ENCODE measurements around the gene CERT1.
"Not testable (repeated sequence)": the region's sequence is repeated elsewhere in the genome, so short reads cannot be mapped to it uniquely, and the experiment has no call there.

Gene CERT1

DNA sequence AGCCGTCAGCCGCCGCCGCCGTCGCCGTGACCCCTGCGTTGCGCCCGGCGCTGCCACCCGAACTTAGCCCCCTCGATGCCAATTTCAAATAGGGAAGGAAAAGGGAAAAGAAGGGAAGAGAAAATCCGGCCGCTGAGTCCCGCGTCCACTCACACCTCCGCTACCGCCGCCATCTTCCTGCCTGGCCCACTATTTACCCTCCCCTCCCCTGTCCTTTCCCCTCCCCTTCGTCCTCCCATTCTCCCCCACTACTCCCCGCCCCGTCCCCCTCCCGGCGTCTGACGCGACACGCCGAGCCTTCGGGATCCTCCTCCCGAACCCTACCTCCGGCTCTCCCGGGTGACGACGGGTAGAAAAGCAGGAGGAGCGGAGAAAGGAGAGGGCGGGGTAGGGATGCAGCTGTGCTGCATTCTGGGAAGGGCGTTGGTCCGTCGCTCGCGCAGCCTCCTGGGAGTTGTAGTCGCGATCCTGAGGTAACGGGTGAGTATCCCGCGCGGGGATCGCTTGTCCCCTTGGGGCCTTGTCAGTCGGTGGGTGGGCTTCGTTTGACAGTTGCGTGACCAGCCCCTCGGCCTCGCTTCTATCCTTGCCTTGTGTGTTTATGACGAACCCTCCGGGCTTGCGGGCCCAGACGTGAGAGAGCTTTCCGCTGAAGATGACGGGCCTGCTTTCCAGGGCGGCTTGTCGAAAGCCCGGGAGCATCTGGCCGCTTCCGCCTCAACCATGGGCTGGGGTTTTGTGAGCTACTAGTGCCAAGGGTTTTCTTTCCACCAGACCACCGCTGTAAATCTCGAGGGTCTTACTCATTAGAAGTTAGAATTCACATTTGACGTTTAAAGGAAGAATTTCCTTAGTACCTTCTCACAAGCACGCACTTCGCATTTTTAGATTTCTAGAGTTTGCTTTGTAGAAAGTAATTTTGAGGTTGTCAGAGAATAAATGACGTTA lies at the start of gene CERT1, which contains the start of gene POLK:
TSS of gene CERT1 (minus strand) at position 195 of the 948 bp plus-strand sequence. CDS start 422 bp downstream, outside the sequence.
TSS of gene POLK (plus strand) at position 457 of the 948 bp plus-strand sequence.
- DNase-seq (ENCODE audit: low spot score) = peak; percentile 98

- DNase-seq (ENCODE audit: low spot score) = not testable (repeated sequence)
Measured at GRCh38 chr5:75560655-75561054, 49.2 kb upstream of the CERT1 start.

GRCh38 chr5:75558981-75559632 lies 47.7 kb upstream of the CERT1 start:
- peak; percentile 11 for DNase-seq (ENCODE audit: low spot score)

DNA sequence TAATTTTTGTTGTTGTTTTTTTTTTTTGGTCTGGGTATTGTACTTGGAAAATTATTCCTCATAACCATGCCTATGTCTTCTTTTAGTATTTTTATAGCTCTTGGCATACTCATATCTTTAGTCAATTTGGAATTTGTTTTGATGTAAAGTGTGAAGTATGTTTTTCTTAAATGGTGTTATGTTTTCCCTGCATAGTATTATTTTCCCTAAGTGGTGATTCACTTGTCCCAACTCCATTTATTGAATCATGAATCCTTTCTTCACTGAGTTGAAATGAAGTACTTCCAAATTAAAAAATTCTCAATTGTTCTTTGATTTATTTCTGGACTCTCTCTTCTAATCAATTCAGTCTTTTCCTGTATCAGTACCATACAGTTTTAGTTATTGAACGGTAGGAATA lies 46.8 kb upstream of the CERT1 start:
- DNase-seq (ENCODE audit: low spot score) = no peak

DNA sequence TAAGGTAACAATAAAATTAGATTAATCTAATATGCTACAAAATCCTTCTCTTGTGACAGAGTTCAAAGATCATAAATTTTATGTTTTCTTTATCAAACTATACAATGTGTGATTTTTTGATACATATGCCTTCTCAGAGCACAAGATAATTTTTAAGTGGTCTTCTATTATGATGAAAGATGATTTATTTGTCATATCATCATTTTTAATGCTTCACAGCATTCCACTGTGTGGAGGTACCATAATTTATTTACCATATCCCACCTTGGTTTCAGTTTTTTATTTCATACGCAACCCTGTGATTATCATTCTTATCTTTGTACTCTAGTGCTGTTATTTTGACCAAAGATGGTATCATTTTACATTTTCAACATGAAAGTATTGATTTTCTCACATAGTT lies 41.9 kb upstream of the CERT1 start:
- DNase-seq (ENCODE audit: low spot score) = no peak

- DNase-seq (ENCODE audit: low spot score) = no peak
Measured at GRCh38 chr5:75552764-75553163, 41.3 kb upstream of the CERT1 start.

- no peak for DNase-seq (ENCODE audit: low spot score)
Measured at GRCh38 chr5:75551471-75551870, 40.0 kb upstream of the CERT1 start.

- DNase-seq (ENCODE audit: low spot score) = no peak
Measured at GRCh38 chr5:75550597-75550996, 39.2 kb upstream of the CERT1 start.

DNA sequence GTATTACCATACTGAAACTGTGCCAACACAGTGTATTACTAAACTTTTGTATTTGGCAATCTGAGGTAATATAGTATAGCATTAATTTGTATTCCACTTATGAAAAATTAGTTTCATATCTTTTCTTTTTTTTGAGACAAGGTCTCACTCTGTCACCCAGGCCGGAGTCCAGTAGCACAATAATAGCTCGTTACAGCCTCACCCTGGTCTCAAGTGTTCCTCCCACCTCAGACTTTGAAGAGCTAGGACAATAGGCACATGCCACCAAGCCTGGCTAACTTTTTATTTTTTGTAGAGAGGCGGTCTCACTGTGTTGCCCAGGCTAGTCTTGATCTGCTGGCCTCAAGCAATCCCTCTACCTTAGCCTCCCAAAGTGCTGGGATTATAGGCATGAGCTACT lies 36.4 kb upstream of the CERT1 start:
- DNase-seq (ENCODE audit: low spot score) = no peak

- DNase-seq (ENCODE audit: low spot score) = no peak
Measured at GRCh38 chr5:75546830-75547229, 35.4 kb upstream of the CERT1 start.

- DNase-seq (ENCODE audit: low spot score) = no peak
Measured at GRCh38 chr5:75545131-75545530, 33.7 kb upstream of the CERT1 start.

- DNase-seq (ENCODE audit: low spot score) = no peak
Measured at GRCh38 chr5:75538211-75538610, 26.8 kb upstream of the CERT1 start.

DNA sequence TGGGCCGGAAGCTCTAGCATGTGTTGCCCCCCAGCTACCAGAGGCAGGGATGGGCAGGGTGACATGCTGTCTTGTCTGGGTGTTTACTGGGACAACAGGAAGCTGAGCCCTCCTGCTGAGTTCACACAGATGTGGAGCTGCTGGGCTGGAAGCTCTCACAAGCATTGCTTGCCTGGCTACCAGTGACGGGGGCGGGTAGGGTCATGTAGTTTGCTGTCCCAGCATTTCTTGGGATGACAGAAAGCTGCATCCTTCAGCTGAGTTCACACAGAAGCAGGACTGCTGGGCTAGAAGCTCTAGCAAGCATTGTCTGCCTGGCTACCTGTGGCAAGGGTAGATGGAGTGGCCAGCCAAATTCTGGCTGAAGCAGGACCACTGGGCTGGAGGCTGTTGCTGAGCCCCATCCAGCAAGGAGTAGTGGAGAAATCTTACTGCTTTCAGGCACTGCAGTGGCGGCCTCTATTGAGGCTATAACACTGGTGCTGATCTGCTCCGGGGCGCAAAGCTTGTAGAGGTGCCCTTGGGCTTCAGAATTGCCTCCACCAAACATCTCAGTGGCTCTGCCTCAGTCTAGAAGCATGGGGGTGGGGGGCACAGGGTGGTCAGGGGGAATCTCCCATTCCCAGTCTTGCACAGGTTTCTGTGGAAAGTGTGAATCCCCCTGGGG lies 25.4 kb upstream of the CERT1 start:
- DNase-seq (ENCODE audit: low spot score) = peak; percentile 10

- no peak for DNase-seq (ENCODE audit: low spot score)
Measured at GRCh38 chr5:75536147-75536546, 24.7 kb upstream of the CERT1 start.

- no peak for DNase-seq (ENCODE audit: low spot score)
Measured at GRCh38 chr5:75534734-75535133, 23.3 kb upstream of the CERT1 start.

DNA sequence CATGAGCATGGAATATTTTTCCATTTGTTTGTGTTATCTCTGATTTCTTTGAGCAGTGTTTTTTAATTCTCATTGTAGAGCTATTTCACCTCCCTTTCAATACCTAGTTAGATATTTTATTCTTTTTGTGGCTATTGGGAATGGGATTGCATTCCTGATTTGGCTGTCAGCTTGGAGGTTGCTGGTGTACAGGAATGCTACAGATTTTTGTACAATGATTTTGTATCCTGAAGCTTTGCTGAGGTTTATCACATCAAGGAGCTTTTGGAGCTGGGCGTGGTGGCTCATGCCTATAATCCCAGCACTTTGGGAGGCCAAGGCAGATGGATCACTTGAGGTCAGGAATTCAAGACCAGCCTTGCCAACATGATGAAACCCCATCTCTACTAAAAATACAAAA lies 22.3 kb upstream of the CERT1 start:
- peak; percentile 29 for DNase-seq (ENCODE audit: low spot score)

GRCh38 chr5:75532190-75532589 lies 20.8 kb upstream of the CERT1 start:
- DNase-seq (ENCODE audit: low spot score) = no peak

DNA sequence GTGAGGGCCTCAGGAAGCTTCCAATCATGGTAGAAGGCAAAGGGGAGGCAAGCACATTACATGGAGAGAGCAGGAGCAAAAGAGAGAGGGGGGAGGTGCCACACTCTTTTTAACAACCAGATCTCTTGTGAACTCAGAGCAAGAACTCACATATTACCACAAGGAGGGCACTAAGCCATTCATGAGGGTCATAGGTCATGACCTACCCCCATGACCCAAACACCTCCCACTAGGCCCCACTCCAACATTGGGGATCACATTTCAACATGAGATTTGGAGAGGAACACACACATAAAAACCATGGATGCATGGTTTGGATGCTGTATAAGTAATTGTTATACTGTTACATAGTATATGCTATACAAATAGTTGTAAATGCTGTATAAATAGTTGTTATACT lies 17.8 kb upstream of the CERT1 start:
- DNase-seq (ENCODE audit: low spot score) = no peak

- DNase-seq (ENCODE audit: low spot score) = no peak
Measured at GRCh38 chr5:75526070-75526469, 14.6 kb upstream of the CERT1 start.

DNA sequence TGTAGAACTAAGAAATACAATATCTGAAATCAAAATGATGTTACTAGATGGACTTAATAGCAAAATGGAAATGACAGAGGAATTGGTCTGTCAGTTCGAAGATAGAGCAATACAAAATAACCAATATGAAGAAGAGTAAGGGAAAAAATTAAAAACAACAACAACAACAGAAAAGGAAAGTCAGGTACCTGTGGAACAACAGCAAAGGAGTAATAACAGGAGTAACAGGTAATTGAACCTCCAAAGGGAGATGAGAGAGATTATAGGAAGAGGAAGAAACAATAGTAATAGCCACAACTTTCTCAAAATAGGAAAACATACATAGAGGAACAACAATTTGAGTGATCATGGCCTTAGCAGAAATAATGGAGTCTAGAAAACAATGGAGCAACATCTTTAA lies 13.9 kb upstream of the CERT1 start:
- no peak for DNase-seq (ENCODE audit: low spot score)

GRCh38 chr5:75524591-75524990 lies 13.2 kb upstream of the CERT1 start:
- no peak for DNase-seq (ENCODE audit: low spot score)

- DNase-seq (ENCODE audit: low spot score) = peak; percentile 10
Measured at GRCh38 chr5:75524071-75524470, 12.6 kb upstream of the CERT1 start.

DNA sequence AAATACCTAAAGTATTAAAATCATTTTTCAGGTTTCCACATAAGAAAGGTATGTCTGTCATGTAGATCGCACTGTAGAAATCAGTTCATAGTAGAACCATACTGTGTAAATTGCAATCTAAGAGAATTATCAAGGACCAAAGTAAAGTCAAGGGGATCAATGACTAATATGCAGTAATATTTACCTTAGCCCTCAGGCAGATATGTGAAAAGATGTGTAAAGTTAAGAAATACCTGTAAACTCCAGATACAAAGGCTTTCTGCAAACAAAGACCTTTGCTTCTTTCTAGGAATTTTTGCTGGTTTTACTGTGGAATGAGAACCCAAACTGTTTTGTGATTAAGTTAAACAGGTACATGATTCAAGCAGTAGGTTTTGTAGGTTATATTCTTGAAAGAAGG lies 11.8 kb upstream of the CERT1 start:
- no peak for DNase-seq (ENCODE audit: low spot score)

Data from AG20443 (cell line).